ENCODE results near the gene NYAP1.

NYAP1 gene

DNA sequence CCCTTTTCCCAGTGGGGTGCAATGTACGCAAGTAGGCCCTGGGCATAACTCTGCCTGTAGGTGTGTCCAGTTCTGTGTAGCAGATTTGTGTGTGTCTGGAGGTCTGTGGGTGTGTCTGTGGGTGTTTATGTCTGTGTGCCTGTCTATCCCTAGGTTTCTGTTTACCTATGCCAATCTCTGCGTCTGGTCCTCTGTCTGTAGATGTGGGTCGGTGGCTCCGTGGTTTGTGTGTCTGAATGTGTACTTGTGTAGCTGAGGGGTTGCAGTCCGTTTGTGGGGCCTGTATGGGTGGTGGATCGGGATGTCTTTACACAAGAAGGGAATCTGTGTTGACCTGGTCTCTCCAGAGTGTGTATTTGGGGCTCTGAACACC is 932 bp downstream of the NYAP1 start:
- H3K27ac ChIP-seq (ENCODE audit: low read depth, low read length) = no peak overlapping the region
- no peaks in the 10 kb centered on the region for H3K9me3 ChIP-seq (ENCODE audit: insufficient read depth, low read length)
- H3K4me2 ChIP-seq (ENCODE audit: low read depth, low read length, poor library complexity, severe bottlenecking) = no peak overlapping the region
- H3F3A ChIP-seq (ENCODE audit: insufficient read depth) = peaks cover 6% of the 10 kb centered on the region; the same call in 1 of the 2 replicates
- H3K79me2 ChIP-seq (ENCODE audit: insufficient read depth, low read length) = no peaks in the 10 kb centered on the region
- no peaks in the 10 kb centered on the region for H4K20me1 ChIP-seq (ENCODE audit: low read depth, low read length)
- H3K4me3 ChIP-seq (ENCODE audit: insufficient read depth, low read length, poor library complexity, severe bottlenecking) = no peak overlapping the region
- H3K36me3 ChIP-seq (ENCODE audit: low read length) = no peaks in the 10 kb centered on the region
- TF ChIP-seq, protein P1, sequence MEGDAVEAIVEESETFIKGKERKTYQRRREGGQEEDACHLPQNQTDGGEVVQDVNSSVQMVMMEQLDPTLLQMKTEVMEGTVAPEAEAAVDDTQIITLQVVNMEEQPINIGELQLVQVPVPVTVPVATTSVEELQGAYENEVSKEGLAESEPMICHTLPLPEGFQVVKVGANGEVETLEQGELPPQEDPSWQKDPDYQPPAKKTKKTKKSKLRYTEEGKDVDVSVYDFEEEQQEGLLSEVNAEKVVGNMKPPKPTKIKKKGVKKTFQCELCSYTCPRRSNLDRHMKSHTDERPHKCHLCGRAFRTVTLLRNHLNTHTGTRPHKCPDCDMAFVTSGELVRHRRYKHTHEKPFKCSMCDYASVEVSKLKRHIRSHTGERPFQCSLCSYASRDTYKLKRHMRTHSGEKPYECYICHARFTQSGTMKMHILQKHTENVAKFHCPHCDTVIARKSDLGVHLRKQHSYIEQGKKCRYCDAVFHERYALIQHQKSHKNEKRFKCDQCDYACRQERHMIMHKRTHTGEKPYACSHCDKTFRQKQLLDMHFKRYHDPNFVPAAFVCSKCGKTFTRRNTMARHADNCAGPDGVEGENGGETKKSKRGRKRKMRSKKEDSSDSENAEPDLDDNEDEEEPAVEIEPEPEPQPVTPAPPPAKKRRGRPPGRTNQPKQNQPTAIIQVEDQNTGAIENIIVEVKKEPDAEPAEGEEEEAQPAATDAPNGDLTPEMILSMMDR (IDR thresholded peaks at IDR 0.05; ENCODE audit: insufficient read depth, low read length, poor library complexity, severe bottlenecking) = no peak
- TF ChIP-seq EZH2phosphoT487 (conservative IDR thresholded peaks at IDR 0.05; ENCODE audit: low read length) = no peak
- no peak overlapping the region for H3K9ac ChIP-seq (ENCODE audit: low read length)
- H3K9me2 ChIP-seq (replicated peaks; ENCODE audit: insufficient read depth, low read length) = no peaks in the 10 kb centered on the region
- H2AFZ ChIP-seq (ENCODE audit: low read depth, low read length, severe bottlenecking) = no peak overlapping the region
- H3K27me3 ChIP-seq (ENCODE audit: low read length) = no peaks in the 10 kb centered on the region

DNA sequence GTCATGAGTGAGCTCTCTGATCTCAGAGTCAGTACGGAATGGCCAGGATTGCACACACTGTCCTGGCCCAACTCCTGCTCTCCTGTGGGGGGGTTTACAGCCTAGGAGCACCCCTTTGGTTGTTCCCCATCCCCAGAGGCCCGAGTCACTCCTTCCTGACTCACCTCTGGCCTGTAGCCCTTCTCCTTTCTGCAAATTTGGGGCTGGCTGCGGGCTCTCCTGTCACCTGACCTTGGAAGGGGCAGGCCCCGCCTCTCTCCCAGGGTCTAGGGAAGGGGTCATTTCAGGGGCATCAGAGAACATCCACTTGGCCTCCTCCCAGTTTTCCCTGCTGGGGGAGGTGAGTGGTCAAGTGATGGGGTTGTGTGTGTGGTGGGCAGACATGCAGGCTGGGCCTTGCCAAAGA is 1.7 kb downstream of the NYAP1 start:
- no peak overlapping the region for H2AFZ ChIP-seq (ENCODE audit: low read depth, low read length, severe bottlenecking)
- H3K9me3 ChIP-seq (ENCODE audit: insufficient read depth, low read length) = no peaks in the 10 kb centered on the region
- no peak overlapping the region for H3K27ac ChIP-seq (ENCODE audit: low read depth, low read length)
- no peaks in the 10 kb centered on the region for H3K27me3 ChIP-seq (ENCODE audit: low read length)
- H3K9me2 ChIP-seq (replicated peaks; ENCODE audit: insufficient read depth, low read length) = no peaks in the 10 kb centered on the region
- no peaks in the 10 kb centered on the region for H3K36me3 ChIP-seq (ENCODE audit: low read length)
- no peaks in the 10 kb centered on the region for H4K20me1 ChIP-seq (ENCODE audit: low read depth, low read length)
- no peak overlapping the region for H3K4me3 ChIP-seq (ENCODE audit: insufficient read depth, low read length, poor library complexity, severe bottlenecking)
- H3K9ac ChIP-seq (ENCODE audit: low read length) = no peak overlapping the region
- peaks cover 4% of the 10 kb centered on the region; the same call in 1 of the 2 replicates for H3F3A ChIP-seq (ENCODE audit: insufficient read depth)
- TF ChIP-seq, protein P1 (IDR thresholded peaks at IDR 0.05; ENCODE audit: insufficient read depth, low read length, poor library complexity, severe bottlenecking) = no peak
- no peak for TF ChIP-seq EZH2phosphoT487 (conservative IDR thresholded peaks at IDR 0.05; ENCODE audit: low read length)
- no peaks in the 10 kb centered on the region for H3K79me2 ChIP-seq (ENCODE audit: insufficient read depth, low read length)
- H3K4me2 ChIP-seq (ENCODE audit: low read depth, low read length, poor library complexity, severe bottlenecking) = no peak overlapping the region

DNA sequence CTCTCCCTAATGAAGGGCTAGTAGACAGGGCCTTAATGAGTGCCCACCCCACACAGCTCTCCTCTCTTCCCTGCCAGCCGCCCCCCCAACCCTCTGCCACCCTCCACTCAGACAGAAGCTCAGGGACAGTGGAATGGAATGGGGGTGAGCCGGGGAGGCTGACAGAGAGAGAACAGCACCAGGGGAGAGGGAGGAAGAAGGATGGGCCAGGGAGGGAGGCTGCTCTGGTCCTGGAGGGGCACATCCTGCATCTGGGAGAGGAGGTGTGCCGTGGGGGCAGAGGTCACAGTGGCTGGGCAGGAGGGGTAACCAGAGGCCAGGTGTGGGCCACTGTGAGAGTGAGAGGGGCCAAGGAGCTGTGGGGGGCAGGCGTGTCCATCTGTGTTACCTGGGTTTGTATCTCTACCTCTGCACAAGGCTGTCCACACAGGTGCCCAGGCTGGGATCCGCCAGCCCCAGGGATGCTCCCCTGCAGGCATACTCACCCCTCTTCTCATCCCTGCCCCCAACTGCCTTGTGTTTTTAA is 2.4 kb downstream of the NYAP1 start:
- Histone ChIP-seq H3K79me2 (ENCODE audit: insufficient read depth, low read length) (no peaks in the 10 kb centered on the region), H3K27me3 (ENCODE audit: low read length) (no peaks in the 10 kb centered on the region), H3K9ac (ENCODE audit: low read length) (no peak overlapping the region), H4K20me1 (ENCODE audit: low read depth, low read length) (no peaks in the 10 kb centered on the region), H3K4me2 (ENCODE audit: low read depth, low read length, poor library complexity, severe bottlenecking) (no peak overlapping the region), H3K9me3 (ENCODE audit: insufficient read depth, low read length) (no peaks in the 10 kb centered on the region), H3K27ac (ENCODE audit: low read depth, low read length) (no peak overlapping the region), H3K9me2 (replicated peaks; ENCODE audit: insufficient read depth, low read length) (no peaks in the 10 kb centered on the region), H2AFZ (ENCODE audit: low read depth, low read length, severe bottlenecking) (no peak overlapping the region), H3K36me3 (ENCODE audit: low read length) (no peaks in the 10 kb centered on the region), H3K4me3 (ENCODE audit: insufficient read depth, low read length, poor library complexity, severe bottlenecking) (no peak overlapping the region), H3F3A (ENCODE audit: insufficient read depth) (peaks cover 4% of the 10 kb centered on the region; the same call in 1 of the 2 replicates)
- no peak for TF ChIP-seq EZH2phosphoT487 (conservative IDR thresholded peaks at IDR 0.05; ENCODE audit: low read length)
- TF ChIP-seq, protein P1 (IDR thresholded peaks at IDR 0.05; ENCODE audit: insufficient read depth, low read length, poor library complexity, severe bottlenecking) = no peak

Data from SU-DHL-6 (cell line).